ENCODE data around the gene GALNT2. TPM values are rescaled to one million over a fixed set of nuclear protein-coding genes. Genes with fewer than 3 reads are reported as not detected.

GALNT2 gene
- total and polyA plus RNA-seq, 2 experiments from 2014 or later = 96.7 to 143 TPM

- Histone ChIP-seq H3K27me3 (no peaks in the 10 kb centered on the region), H3K79me2 (peaks cover 18% of the 10 kb centered on the region), H3K4me2 (no peak overlapping the region), H3K4me3 (no peak overlapping the region), H3K27ac (no peak overlapping the region), H3K36me3 (replicated peaks; ENCODE audit: insufficient read depth, low read depth) (no peaks in the 10 kb centered on the region), H2AFZ (no peak overlapping the region), H3K9me3 (ENCODE audit: low read depth) (no peaks in the 10 kb centered on the region), H3K4me1 (ENCODE audit: insufficient read depth) (peaks cover 9% of the 10 kb centered on the region), H4K20me1 (ENCODE audit: insufficient read depth, poor library complexity, severe bottlenecking) (peaks cover 12% of the 10 kb centered on the region), H3K9me2 (replicated peaks; ENCODE audit: insufficient read depth) (no peaks in the 10 kb centered on the region)
- 98% methylated on average over 6 of the region's 6 CpGs for WGBS (ENCODE audit: low lambda C conversion rate, missing lambda C conversion rate)
- no peak for DNase-seq (ENCODE audit: low spot score)
- TF ChIP-seq EZH2phosphoT487 (IDR thresholded peaks at IDR 0.05; ENCODE audit: low read depth, severe bottlenecking, unreplicated experiment) = no peak
- no peak for TF ChIP-seq CTCF (IDR thresholded peaks at IDR 0.05; ENCODE audit: poor library complexity)
- no peak for TF ChIP-seq EZH2 (IDR thresholded peaks at IDR 0.05; ENCODE audit: borderline replicate concordance)
These were observed 2.8 kb upstream of the GALNT2 start for GRCh38 chr1:230064283-230064682.

- 91% methylated on average over 2 of the region's 2 CpGs for WGBS (ENCODE audit: low lambda C conversion rate, missing lambda C conversion rate)
- Histone ChIP-seq H3K36me3 (replicated peaks; ENCODE audit: insufficient read depth, low read depth) (no peaks in the 10 kb centered on the region), H3K9me2 (replicated peaks; ENCODE audit: insufficient read depth) (no peaks in the 10 kb centered on the region), H3K27ac (no peak overlapping the region), H3K4me1 (ENCODE audit: insufficient read depth) (peaks cover 18% of the 10 kb centered on the region), H3K79me2 (peaks cover 27% of the 10 kb centered on the region), H3K27me3 (no peaks in the 10 kb centered on the region), H3K9me3 (ENCODE audit: low read depth) (no peaks in the 10 kb centered on the region), H4K20me1 (ENCODE audit: insufficient read depth, poor library complexity, severe bottlenecking) (peaks cover 17% of the 10 kb centered on the region), H2AFZ (no peak overlapping the region), H3K4me3 (no peak overlapping the region), H3K4me2 (no peak overlapping the region)
- no peak for TF ChIP-seq EZH2 (IDR thresholded peaks at IDR 0.05; ENCODE audit: borderline replicate concordance)
- TF ChIP-seq CTCF (IDR thresholded peaks at IDR 0.05; ENCODE audit: poor library complexity) = no peak
- TF ChIP-seq EZH2phosphoT487 (IDR thresholded peaks at IDR 0.05; ENCODE audit: low read depth, severe bottlenecking, unreplicated experiment) = no peak
- DNase-seq (ENCODE audit: low spot score) = no peak
These were observed 1.9 kb upstream of the GALNT2 start for GRCh38 chr1:230065161-230065560.

GRCh38 chr1:230065571-230065970 is 1.5 kb upstream of the GALNT2 start:
- DNase-seq (ENCODE audit: low spot score) = no peak
- no peaks in the 10 kb centered on the region for H3K36me3 ChIP-seq (replicated peaks; ENCODE audit: insufficient read depth, low read depth)
- H2AFZ ChIP-seq = peak overlapping the region; percentile 33
- 69% methylated on average over 2 of the region's 2 CpGs for WGBS (ENCODE audit: low lambda C conversion rate, missing lambda C conversion rate)
- H3K27ac ChIP-seq = peak overlapping the region; percentile 72
- TF ChIP-seq CTCF (IDR thresholded peaks at IDR 0.05; ENCODE audit: poor library complexity) (no peak), EZH2phosphoT487 (IDR thresholded peaks at IDR 0.05; ENCODE audit: low read depth, severe bottlenecking, unreplicated experiment) (no peak), EZH2 (IDR thresholded peaks at IDR 0.05; ENCODE audit: borderline replicate concordance) (no peak)
- peaks cover 21% of the 10 kb centered on the region for H4K20me1 ChIP-seq (ENCODE audit: insufficient read depth, poor library complexity, severe bottlenecking)
- H3K4me3 ChIP-seq = no peak overlapping the region
- no peaks in the 10 kb centered on the region for H3K9me3 ChIP-seq (ENCODE audit: low read depth)
- peak overlapping the region; percentile 83 for H3K4me2 ChIP-seq
- H3K9me2 ChIP-seq (replicated peaks; ENCODE audit: insufficient read depth) = no peaks in the 10 kb centered on the region
- peaks cover 18% of the 10 kb centered on the region for H3K4me1 ChIP-seq (ENCODE audit: insufficient read depth)
- H3K27me3 ChIP-seq = no peaks in the 10 kb centered on the region
- peaks cover 31% of the 10 kb centered on the region for H3K79me2 ChIP-seq

DNA sequence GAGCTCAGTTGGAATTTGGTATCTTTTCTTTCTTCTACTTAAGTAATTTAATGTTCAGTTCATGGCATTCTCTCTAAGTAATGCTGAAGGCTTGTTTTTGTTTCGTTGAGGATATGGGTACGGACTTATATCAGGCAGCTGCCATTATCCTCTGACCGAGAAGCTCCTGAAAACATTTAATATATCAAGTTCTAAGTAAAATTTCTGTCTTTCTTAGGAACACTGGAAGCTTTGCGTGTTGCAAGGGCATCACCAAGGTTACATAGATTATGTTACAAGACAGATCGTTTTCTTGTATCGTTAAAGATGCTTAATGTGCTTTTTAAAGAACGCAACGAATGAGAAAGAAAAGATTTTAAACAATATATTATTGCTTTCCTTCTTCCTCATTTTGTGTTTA is 1.0 kb upstream of the GALNT2 start:
- peak overlapping the region; percentile 33 for H2AFZ ChIP-seq
- no peaks in the 10 kb centered on the region for H3K36me3 ChIP-seq (replicated peaks; ENCODE audit: insufficient read depth, low read depth)
- DNase-seq (ENCODE audit: low spot score) = no peak
- no peaks in the 10 kb centered on the region for H3K9me2 ChIP-seq (replicated peaks; ENCODE audit: insufficient read depth)
- TF ChIP-seq EZH2phosphoT487 (IDR thresholded peaks at IDR 0.05; ENCODE audit: low read depth, severe bottlenecking, unreplicated experiment) (no peak), CTCF (IDR thresholded peaks at IDR 0.05; ENCODE audit: poor library complexity) (no peak), EZH2 (IDR thresholded peaks at IDR 0.05; ENCODE audit: borderline replicate concordance) (no peak)
- H3K4me1 ChIP-seq (ENCODE audit: insufficient read depth) = peaks cover 18% of the 10 kb centered on the region
- 55% methylated on average over 8 of the region's 8 CpGs for WGBS (ENCODE audit: low lambda C conversion rate, missing lambda C conversion rate)
- peaks cover 25% of the 10 kb centered on the region for H4K20me1 ChIP-seq (ENCODE audit: insufficient read depth, poor library complexity, severe bottlenecking)
- peak overlapping the region; percentile 83 for H3K4me2 ChIP-seq
- H3K4me3 ChIP-seq = no peak overlapping the region
- H3K9me3 ChIP-seq (ENCODE audit: low read depth) = no peaks in the 10 kb centered on the region
- H3K27ac ChIP-seq = peak overlapping the region; percentile 72
- H3K27me3 ChIP-seq = no peaks in the 10 kb centered on the region
- H3K79me2 ChIP-seq = peaks cover 35% of the 10 kb centered on the region
